ENCODE measurements around the gene RAB31. TPM values are rescaled to one million over a fixed set of nuclear protein-coding genes. Genes with fewer than 3 reads are reported as not detected.

Gene RAB31
- total RNA-seq, 3 donors from 2014 or later: 12.8 to 58.5 (median 27.4) TPM

- H3K9me3 ChIP-seq: no peaks in the 10 kb centered on the region
These were observed 131.1 kb downstream of the RAB31 start for GRCh38 chr18:9839211-9839610.

GRCh38 chr18:9839853-9840252 lies 131.8 kb downstream of the RAB31 start:
- no peak overlapping the region for H3K4me3 ChIP-seq
- H3K9me3 ChIP-seq: no peaks in the 10 kb centered on the region
- H3K4me1 ChIP-seq (ENCODE audit: low read depth): no peaks in the 10 kb centered on the region
- no peaks in the 10 kb centered on the region for H3K36me3 ChIP-seq (ENCODE audit: low read depth)
- intact Hi-C loops (cut with DNase I, micrococcal nuclease): no loop called here
- DNase-seq: no peak
- no peak for ATAC-seq
- TF ChIP-seq CTCF (IDR thresholded peaks at IDR 0.05): no peak

More at GRCh38 chr18:9839211-9839610, 131.1 kb downstream of the RAB31 start:
- Histone ChIP-seq H3K36me3 (ENCODE audit: low read depth) (no peaks in the 10 kb centered on the region), H3K4me1 (ENCODE audit: low read depth) (no peaks in the 10 kb centered on the region), H3K4me3 (no peak overlapping the region)
- TF ChIP-seq CTCF (IDR thresholded peaks at IDR 0.05): no peak
- intact Hi-C loops (cut with DNase I, micrococcal nuclease): no loop called here
- no peak for ATAC-seq
- no peak for DNase-seq

- Histone ChIP-seq H3K4me3 (no peak overlapping the region), H3K36me3 (ENCODE audit: low read depth) (no peaks in the 10 kb centered on the region), H3K9me3 (no peaks in the 10 kb centered on the region), H3K4me1 (ENCODE audit: low read depth) (no peaks in the 10 kb centered on the region)
- no peak for TF ChIP-seq CTCF (IDR thresholded peaks at IDR 0.05)
- DNase-seq: no peak
- no peak for ATAC-seq
- intact Hi-C loops (cut with DNase I, micrococcal nuclease): no loop called here
These were observed 133.7 kb downstream of the RAB31 start for GRCh38 chr18:9841752-9842151.

- H3K4me1 ChIP-seq (ENCODE audit: low read depth): no peaks in the 10 kb centered on the region
- no peak for ATAC-seq
These were observed 134.3 kb downstream of the RAB31 start for GRCh38 chr18:9842448-9842847.

GRCh38 chr18:9845256-9845655 lies 137.2 kb downstream of the RAB31 start:
- intact Hi-C loops (cut with DNase I, micrococcal nuclease): no loop called here
- no peaks in the 10 kb centered on the region for H3K36me3 ChIP-seq (ENCODE audit: low read depth)
- ATAC-seq: no peak
- no peak overlapping the region for H3K4me3 ChIP-seq
- H3K4me1 ChIP-seq (ENCODE audit: low read depth): no peaks in the 10 kb centered on the region
- no peak for DNase-seq
- no peaks in the 10 kb centered on the region for H3K9me3 ChIP-seq
- no peak for TF ChIP-seq CTCF (IDR thresholded peaks at IDR 0.05)

More at GRCh38 chr18:9842448-9842847, 134.3 kb downstream of the RAB31 start:
- no peaks in the 10 kb centered on the region for H3K36me3 ChIP-seq (ENCODE audit: low read depth)
- no peak for DNase-seq
- no peak for TF ChIP-seq CTCF (IDR thresholded peaks at IDR 0.05)
- H3K9me3 ChIP-seq: no peaks in the 10 kb centered on the region
- H3K4me3 ChIP-seq: no peak overlapping the region
- intact Hi-C loops (cut with DNase I, micrococcal nuclease): no loop called here

Data from mucosa of descending colon (tissue), 3 donors.